Liver (tissue), 3 donors: ENCODE results near the gene AP3B1.

Source experiments
- FOXA2 ChIP-seq: IDR thresholded peaks from 2 replicates; pipeline ENCODE4 v1.6.1; 2016; ENCODE audit warnings: antibody characterized with exemption
- GABPA ChIP-seq, 2 donors: IDR thresholded peaks in 1 of 2; conservative IDR thresholded peaks in 1 of 2; 2 replicates each; pipeline ENCODE4 v1.6.1; 2016; ENCODE audit warnings: antibody characterized with exemption in 2 of 2, mild to moderate bottlenecking in 1 of 2, moderate library complexity in 1 of 2
- HNF4A ChIP-seq, 2 donors: conservative IDR thresholded peaks; 2 replicates each; pipeline ENCODE4 v1.6.1; 2016; ENCODE audit warnings: antibody characterized with exemption in 2 of 2, mild to moderate bottlenecking in 2 of 2
- HNF4G ChIP-seq: IDR thresholded peaks from 2 replicates; pipeline ENCODE4 v1.6.1; 2016; ENCODE audit warnings: antibody characterized with exemption
- JUND ChIP-seq, 2 donors: IDR thresholded peaks; 2 replicates each; pipeline ENCODE4 v1.6.1; 2016; ENCODE audit warnings: antibody characterized with exemption in 2 of 2
- RAD21 ChIP-seq, 2 donors: IDR thresholded peaks; 2 replicates each; pipeline ENCODE4 v1.6.1; 2016; ENCODE audit warnings: antibody characterized with exemption in 2 of 2, mild to moderate bottlenecking in 2 of 2
- RXRA ChIP-seq, 2 donors: IDR thresholded peaks; 2 replicates each; pipeline ENCODE4 v1.6.1; 2017 to 2018; ENCODE audit warnings: antibody characterized with exemption in 2 of 2, mild to moderate bottlenecking in 1 of 2
- SP1 ChIP-seq: IDR thresholded peaks from 2 replicates; pipeline ENCODE4 v1.6.1; 2018; ENCODE audit warnings: antibody characterized with exemption, mild to moderate bottlenecking
- YY1 ChIP-seq: IDR thresholded peaks from 2 replicates; pipeline ENCODE4 v1.6.1; 2016; ENCODE audit warnings: antibody characterized with exemption, mild to moderate bottlenecking
- TF ChIP-seq, protein P1 (sequence below): fragments of 150-350 bp; IDR thresholded peaks from 2 replicates; pipeline ENCODE4 v1.5.1; 2017; ENCODE audit warnings: improper control_type of control experiment, low read depth, low read length; ENCODE audit not compliant: missing input control
- TF ChIP-seq, protein P2 (sequence below): IDR thresholded peaks from 2 replicates; pipeline ENCODE4 v1.6.1; 2016; ENCODE audit warnings: antibody characterized with exemption, mild to moderate bottlenecking
- TF ChIP-seq, protein P3 (sequence below): IDR thresholded peaks from 2 replicates; pipeline ENCODE4 v1.6.1; 2016; ENCODE audit warnings: antibody characterized with exemption
- TF ChIP-seq, protein P4 (sequence below): IDR thresholded peaks from 2 replicates; pipeline ENCODE4 v1.6.1; 2016; ENCODE audit warnings: antibody characterized with exemption
- donor health status: healthy.
- donor health status: healthy.

GRCh38 chr5:77981820-77982219 lies 312.7 kb downstream of the AP3B1 start:
- TF ChIP-seq, protein P1, sequence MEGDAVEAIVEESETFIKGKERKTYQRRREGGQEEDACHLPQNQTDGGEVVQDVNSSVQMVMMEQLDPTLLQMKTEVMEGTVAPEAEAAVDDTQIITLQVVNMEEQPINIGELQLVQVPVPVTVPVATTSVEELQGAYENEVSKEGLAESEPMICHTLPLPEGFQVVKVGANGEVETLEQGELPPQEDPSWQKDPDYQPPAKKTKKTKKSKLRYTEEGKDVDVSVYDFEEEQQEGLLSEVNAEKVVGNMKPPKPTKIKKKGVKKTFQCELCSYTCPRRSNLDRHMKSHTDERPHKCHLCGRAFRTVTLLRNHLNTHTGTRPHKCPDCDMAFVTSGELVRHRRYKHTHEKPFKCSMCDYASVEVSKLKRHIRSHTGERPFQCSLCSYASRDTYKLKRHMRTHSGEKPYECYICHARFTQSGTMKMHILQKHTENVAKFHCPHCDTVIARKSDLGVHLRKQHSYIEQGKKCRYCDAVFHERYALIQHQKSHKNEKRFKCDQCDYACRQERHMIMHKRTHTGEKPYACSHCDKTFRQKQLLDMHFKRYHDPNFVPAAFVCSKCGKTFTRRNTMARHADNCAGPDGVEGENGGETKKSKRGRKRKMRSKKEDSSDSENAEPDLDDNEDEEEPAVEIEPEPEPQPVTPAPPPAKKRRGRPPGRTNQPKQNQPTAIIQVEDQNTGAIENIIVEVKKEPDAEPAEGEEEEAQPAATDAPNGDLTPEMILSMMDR, result no peak
- TF ChIP-seq, protein P2, sequence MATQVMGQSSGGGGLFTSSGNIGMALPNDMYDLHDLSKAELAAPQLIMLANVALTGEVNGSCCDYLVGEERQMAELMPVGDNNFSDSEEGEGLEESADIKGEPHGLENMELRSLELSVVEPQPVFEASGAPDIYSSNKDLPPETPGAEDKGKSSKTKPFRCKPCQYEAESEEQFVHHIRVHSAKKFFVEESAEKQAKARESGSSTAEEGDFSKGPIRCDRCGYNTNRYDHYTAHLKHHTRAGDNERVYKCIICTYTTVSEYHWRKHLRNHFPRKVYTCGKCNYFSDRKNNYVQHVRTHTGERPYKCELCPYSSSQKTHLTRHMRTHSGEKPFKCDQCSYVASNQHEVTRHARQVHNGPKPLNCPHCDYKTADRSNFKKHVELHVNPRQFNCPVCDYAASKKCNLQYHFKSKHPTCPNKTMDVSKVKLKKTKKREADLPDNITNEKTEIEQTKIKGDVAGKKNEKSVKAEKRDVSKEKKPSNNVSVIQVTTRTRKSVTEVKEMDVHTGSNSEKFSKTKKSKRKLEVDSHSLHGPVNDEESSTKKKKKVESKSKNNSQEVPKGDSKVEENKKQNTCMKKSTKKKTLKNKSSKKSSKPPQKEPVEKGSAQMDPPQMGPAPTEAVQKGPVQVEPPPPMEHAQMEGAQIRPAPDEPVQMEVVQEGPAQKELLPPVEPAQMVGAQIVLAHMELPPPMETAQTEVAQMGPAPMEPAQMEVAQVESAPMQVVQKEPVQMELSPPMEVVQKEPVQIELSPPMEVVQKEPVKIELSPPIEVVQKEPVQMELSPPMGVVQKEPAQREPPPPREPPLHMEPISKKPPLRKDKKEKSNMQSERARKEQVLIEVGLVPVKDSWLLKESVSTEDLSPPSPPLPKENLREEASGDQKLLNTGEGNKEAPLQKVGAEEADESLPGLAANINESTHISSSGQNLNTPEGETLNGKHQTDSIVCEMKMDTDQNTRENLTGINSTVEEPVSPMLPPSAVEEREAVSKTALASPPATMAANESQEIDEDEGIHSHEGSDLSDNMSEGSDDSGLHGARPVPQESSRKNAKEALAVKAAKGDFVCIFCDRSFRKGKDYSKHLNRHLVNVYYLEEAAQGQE, result no peak
- no peak for TF ChIP-seq GABPA (IDR thresholded peaks at IDR 0.05 in 1 of 2, conservative IDR thresholded peaks at IDR 0.05 in 1 of 2)
- no peak for TF ChIP-seq JUND (IDR thresholded peaks at IDR 0.05)
- peak in 1 of 2 donors; percentile 7 for TF ChIP-seq RAD21 (IDR thresholded peaks at IDR 0.05)
- no peak for TF ChIP-seq SP1
- TF ChIP-seq HNF4G, result no peak
- no peak for TF ChIP-seq YY1
- TF ChIP-seq, protein P3, sequence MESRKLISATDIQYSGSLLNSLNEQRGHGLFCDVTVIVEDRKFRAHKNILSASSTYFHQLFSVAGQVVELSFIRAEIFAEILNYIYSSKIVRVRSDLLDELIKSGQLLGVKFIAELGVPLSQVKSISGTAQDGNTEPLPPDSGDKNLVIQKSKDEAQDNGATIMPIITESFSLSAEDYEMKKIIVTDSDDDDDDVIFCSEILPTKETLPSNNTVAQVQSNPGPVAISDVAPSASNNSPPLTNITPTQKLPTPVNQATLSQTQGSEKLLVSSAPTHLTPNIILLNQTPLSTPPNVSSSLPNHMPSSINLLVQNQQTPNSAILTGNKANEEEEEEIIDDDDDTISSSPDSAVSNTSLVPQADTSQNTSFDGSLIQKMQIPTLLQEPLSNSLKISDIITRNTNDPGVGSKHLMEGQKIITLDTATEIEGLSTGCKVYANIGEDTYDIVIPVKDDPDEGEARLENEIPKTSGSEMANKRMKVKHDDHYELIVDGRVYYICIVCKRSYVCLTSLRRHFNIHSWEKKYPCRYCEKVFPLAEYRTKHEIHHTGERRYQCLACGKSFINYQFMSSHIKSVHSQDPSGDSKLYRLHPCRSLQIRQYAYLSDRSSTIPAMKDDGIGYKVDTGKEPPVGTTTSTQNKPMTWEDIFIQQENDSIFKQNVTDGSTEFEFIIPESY, result no peak
- TF ChIP-seq FOXA2, result no peak
- no peak for TF ChIP-seq RXRA (IDR thresholded peaks at IDR 0.05)
- TF ChIP-seq, protein P4, sequence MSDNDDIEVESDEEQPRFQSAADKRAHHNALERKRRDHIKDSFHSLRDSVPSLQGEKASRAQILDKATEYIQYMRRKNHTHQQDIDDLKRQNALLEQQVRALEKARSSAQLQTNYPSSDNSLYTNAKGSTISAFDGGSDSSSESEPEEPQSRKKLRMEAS, result no peak
- no peak for TF ChIP-seq HNF4A (conservative IDR thresholded peaks at IDR 0.05)
